Left ventricle myocardium superior (tissue), 1 donor: ENCODE data around the gene TMEM151B. TPM values are rescaled to one million over a fixed set of nuclear protein-coding genes. Genes with fewer than 3 reads are reported as not detected.
"Not testable (repeated sequence)": the region's sequence is repeated elsewhere in the genome, so short reads cannot be mapped to it uniquely, and the experiment has no call there.

Experiments used
- ATAC-seq: fragments of 200-7000 bp; cut with Tn5 transposase; one replicate; pipeline ENCODE4 v1.9.1; 2020; ENCODE audit warnings: mild to moderate bottlenecking, moderate library complexity
- DNase-seq: peaks from one replicate; pipeline ENCODE4 v3.0.0-alpha.2; 2020
- intact Hi-C: fragments of 100-400 bp; cut with micrococcal nuclease; formaldehyde crosslinking; loops from one replicate; pipeline ENCODE4 v1.11.0; 2022
- total RNA-seq: library from RNA; stranded (reverse); fragmentation: NEBNext Ultra II Directional; extraction: Animal tissue kit (Norgen Biotek cat#: 25700); gene quantifications from one replicate; pipeline ENCODE4 v1.2.1, GENCODE V29; 2021
- donor health status: DM: no; HTN: yes; CAD: no; lungs with severe emphysema.

TMEM151B gene
- total RNA-seq, 1 donor from 2014 or later, result not detected

DNA sequence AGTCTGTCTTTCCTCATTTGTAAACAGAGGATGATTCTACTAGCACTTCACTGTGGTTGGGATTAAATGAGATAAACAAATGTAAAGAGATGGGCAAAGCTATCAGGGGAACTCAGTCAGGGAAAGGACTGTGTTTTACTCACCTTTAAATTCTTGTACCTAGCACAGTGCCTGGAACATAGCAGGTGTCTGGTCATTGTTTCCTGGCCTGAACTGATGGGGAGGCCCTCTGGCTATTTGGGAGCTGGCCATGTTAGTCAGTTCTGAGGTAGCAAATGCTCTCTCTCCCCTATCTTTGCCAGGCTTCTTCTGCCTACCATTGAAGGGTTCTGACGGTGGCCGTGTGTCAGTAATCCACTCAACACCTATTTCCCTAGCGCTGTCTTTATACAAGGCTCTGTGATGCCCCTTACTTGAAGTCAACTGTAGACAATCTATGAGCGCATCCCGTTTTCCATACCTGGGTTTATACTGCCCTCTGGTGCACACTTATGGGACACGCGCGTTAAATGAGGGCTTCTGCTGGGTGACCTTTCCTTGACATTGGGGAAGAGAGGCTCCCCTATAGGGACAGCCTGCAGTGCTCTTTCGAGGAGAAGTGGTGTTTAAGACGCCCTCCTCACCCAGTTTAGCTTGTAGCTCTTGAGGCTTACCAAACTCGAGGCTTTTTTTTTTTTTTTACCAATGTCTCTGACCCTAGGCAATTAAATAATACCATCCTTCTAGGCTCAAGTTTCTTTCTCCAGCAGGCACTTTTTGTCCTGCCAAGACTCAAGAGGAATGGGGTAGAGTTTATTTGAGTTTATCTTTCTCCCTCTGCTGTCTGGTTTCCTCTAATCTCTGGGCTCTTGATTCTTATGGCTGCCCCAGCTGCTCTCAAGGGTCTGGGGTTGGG lies 68.2 kb downstream of the TMEM151B start:
- peak; percentile 55 for DNase-seq
- peak; percentile 80 for ATAC-seq
- intact Hi-C loops, result loop anchor here (5.0 kb wide), 1 partner anchor 71 kb away; the partner anchor contains the start of gene NFKBIE

DNA sequence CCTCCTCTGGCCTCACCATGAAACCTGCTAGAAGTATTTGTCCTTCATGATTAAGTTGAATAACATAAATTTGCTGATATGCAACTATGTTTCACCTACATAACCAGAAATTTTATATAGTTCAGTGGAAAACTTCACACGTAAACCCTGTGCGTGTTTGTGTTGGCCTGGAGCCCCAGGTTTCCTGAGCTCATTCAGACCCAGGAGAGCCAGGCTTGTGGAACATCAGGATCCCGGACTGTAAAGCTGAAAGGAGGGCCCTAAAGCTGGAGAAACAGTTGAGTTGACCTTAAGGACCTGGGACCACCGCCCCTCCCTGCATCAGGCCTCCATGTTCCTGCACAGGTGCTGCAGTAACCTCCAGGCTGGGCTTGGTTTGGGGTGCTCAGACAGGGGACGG lies 69.1 kb downstream of the TMEM151B start:
- intact Hi-C loops, result loop anchor here (5.0 kb wide), 1 partner anchor 72 kb away; the partner anchor contains the start of gene NFKBIE
- no peak for ATAC-seq

DNA sequence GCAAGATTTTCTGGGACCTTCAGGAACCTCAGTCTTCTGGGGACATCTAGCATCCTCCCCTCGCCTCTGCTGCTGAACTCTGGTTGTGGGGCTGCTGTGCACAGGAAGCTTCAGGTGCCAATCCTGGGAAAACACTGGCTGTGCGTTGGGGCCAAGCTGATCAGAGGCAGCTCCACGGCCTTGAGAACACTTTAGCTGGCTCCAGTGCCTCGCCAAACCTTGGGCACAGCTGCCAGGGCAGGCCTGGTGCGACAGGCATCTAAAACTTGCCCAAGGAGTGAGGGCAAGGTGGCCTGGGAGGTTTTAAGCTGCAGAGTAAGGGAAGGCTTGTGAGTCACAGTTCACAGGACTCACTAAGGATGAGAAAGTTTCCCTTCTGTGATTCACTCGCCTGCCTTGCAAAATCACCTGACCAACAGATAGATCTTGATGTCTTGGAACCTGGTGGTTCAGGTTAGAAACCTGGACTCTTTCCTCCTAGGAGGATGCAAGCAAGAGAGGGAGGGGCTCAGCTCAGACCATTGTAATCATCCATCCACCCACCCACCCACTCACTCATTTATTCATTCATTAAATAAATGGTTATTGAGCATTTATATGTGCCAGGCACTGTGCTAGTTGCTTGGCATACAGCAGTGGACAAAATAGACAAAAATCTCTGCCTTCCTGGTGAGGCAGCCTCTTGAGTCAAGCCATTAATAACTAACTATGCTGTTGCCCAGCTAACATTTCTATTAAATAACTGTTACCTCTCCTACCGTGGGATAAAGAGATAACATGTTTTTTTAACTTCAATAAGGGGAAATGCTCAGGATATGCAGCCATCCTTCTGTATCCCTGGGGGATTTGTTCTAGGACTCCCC lies 69.7 kb downstream of the TMEM151B start:
- intact Hi-C loops, result loop anchor here (5.0 kb wide), 1 partner anchor 73 kb away; the partner anchor contains the start of gene NFKBIE
- no peak for DNase-seq
- ATAC-seq, result no peak

More for the DNA sequence above, 69.1 kb downstream of the TMEM151B start:
- DNase-seq, result no peak

DNA sequence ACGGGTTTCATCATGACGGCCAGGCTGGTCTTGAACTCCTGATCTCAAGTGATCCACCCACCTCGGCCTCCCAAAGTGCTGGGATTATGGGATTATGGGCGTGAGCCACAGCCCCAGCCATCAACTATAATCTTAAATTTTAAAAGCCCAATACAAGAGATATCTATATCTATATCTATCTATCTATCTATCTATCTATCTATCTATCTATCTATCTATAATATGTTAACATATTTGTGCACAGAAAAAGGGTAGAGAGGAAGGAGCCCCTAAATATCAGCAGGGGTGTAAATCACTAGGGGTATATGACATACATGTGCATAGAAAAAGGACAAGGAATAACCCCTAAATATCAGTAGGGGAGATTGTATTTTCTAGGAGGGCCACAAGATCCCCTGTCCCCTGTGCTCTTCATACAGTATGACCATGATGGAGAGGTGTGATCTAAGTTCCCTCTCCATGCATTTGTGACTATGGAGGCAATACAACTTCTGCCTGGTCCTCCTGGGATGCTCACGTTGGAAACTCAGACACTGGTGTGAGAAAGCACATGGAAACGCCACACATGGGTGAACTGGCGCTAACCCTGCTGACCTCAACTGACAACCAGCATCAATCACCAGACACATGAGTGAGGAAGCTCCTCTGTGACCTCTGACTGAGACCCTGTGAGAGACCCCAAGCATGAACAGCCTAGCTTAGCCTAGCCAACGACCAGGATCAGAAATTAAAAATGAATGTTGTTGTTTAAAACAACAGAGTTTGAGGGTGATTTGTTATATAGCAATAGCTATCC lies 71.0 kb downstream of the TMEM151B start:
- intact Hi-C loops, result no loop called here
- DNase-seq (no peak), ATAC-seq (no peak)

DNA sequence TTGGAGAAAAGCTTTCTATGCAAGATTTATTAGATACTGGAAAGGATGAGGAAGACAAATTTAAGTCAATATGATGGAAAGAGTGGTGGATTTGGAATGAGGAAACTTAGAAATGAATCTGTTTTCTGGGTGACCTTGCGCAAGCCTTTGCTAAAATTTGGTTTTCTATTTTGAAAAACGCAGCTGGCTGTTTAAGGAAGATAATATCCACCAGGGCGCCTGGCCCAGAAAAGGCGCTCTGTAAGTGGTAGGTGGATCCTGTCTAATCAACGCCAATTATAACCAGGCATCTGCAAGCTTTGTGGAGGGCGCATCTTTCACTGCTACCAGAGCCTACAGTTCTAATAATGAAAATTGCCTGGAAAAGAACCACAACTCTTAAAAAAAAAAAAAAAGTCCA lies 71.8 kb downstream of the TMEM151B start:
- DNase-seq (peak; percentile 32), ATAC-seq (peak; percentile 67)
- intact Hi-C loops, result no loop called here

DNA sequence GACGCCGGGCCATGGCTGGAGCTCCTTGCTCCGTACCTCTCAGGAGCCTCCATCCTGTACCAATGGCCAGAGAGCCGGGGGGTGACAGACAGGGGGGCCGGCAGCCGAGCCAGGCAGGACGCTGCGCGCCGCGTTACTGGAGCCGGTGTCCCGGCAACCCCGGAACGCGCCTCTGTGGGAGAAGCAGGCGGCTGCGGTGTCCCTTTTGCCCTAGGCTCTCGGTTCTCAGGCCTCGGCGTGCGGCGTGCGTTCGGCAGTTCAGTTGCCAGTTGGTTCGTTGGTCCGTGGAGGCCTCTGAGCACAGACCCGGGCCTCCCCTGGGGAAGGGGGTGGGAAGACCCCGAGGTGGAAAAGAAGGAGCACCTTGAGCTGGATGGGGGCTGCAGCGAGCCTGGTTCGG lies 72.2 kb downstream of the TMEM151B start, which contains the start of gene SPATS1:
Gene SPATS1, plus strand, starts transcription at position 162 of the 400 bp plus-strand sequence. CDS start 446 bp downstream, outside the sequence.
- intact Hi-C loops, result no loop called here
- ATAC-seq, result peak; percentile 58
- DNase-seq, result peak; percentile 54

DNA sequence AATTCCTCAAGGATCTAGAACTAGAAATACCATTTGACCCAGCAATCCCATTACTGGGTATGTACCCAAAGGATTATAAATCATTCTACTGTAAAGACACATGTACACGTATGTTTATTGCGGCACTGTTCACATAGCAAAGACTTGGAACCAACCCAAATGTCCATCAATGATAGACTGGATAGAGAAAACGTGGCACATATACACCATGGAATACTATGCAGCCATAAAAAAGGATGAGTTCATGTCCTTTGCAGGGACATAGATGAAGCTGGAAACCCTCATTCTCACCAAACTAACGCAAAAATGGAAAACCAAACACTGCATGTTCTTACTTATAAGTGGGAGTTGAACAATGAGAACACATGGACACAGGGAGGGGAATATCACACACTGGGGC lies 76.6 kb downstream of the TMEM151B start:
- intact Hi-C loops, DNase-seq, ATAC-seq: not testable (repeated sequence)

DNA sequence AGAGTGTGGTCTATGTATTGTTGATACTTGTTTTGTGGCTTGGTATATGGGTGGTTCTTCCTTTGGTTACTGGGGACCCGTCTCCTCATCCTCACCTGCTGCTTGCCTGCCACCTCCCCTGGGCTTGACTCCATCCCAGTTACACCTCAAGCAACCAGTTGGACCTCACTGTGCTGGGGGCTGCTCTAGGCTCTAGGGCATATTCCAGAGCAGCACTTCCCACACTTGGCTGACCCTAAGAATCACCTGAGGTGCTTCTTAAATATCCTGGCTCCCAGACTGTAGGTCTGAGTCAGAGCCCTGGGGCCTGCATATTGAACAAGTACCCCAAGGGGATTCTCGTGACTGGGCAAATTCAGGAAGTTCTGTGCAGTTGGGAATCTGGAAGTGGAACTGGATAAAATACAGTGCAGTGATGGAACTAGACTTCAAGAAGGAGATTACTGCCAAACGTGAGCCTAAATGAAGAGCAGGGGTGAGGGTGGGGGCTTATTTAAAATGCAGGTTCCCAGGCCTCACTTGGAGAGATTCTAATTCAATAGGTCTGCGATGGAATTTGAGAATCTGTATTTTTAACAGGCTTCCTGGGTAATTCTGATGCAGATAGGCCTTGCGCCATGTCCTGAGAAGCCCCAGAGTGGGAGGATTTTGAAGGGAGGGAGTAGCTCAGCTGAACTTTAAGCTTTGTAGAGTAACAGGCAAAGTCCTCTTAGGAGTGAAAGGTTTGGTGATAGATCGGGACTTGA lies 79.8 kb downstream of the TMEM151B start:
- no peak for DNase-seq
- intact Hi-C loops, result no loop called here
- ATAC-seq, result no peak

DNA sequence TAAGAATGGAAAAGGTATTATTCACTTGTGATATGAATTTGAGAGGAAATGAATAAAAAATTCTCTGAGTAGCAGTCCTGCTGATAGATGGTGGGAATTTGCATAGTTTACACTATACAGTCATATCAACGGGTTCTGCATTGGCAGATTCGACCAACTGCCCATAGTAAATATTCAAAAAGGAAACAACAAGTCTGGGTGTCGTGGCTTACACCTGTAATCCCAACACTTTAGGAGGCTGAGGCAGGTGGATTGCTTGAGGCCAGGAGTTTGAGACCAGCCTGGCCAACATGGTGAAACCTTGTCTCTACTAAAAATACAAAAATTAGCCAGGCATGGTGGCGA lies 80.4 kb downstream of the TMEM151B start:
- intact Hi-C loops, ATAC-seq, DNase-seq: not testable (repeated sequence)

DNA sequence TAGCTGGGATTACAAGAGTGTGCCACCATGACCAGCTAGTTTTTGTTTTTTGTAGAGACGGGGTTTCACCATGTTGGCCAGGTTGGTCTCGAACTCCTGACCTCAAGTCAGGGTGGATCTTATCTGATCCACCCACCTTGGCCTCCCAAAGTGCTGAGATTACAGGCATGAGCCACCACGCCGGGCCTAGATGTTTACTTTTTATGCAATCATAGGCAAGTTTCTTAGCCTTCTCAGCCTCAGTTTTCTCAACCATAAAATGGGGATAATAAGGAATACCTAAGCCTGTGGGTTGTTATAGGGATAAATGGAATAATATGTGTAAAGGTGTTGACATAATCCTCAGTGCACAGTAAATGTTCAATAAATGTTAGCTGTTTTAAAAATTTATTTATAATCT lies 82.0 kb downstream of the TMEM151B start:
- intact Hi-C loops, result no loop called here
- ATAC-seq, result no peak

DNA sequence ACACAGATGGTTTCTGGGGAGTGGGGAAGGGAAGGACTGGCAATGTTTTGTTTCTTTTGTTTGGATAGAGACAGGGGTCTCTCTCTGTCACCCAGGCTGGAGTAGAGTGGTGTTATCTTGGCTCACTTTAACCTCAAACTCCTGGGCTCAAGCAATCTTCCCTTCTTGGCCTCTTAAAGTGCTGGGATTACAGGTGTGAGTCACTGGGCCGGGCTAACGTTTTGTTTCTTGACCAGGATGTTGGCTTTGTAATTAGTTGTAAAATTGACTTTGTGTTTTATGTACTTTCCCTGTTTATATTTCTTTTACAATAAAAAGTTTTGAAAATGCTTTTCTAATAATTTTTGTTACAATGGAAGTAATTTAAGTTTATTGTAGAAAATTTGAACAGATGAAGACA lies 83.1 kb downstream of the TMEM151B start:
- intact Hi-C loops, result no loop called here
- DNase-seq (no peak), ATAC-seq (no peak)

More for the DNA sequence above, 82.0 kb downstream of the TMEM151B start:
- no peak for DNase-seq

DNA sequence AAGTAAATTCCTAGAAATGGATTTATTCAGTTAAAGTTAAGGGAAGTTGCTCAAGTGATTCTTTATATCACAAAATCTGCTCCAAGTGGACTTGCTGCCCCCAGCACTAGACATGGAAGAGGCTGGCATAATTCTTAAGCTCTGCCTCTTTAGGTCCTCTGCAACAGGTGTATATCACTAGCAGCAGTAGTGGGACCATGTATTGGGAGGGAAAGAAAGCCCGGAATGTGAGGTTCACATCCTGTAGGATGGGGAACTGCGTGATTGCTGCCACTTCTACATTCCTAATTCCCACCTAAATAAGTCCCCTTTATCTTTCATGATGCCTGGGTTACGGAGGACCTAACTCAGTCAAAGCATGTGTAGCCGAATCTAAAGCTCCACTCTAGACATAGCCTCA lies 85.4 kb downstream of the TMEM151B start:
- intact Hi-C loops, result no loop called here
- DNase-seq (no peak), ATAC-seq (no peak)

DNA sequence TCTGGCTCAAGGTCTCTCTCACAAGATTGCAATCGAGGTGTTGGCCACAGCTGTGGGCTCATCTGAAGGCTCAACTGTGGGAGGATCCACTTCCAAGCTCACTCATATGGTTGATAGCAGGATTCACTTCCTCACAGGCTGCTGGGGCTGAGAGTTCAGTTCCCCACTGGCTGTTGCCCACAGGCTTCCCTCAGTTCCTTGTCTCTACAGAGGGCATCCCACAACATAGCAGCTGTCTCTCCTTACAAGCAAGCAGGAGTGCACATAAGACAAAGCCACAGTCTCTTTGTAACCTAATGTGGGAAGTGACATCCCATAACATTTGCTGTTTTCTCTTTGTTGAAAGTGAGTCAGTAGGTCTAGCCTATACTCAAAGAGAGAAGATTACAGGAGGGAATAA lies 86.2 kb downstream of the TMEM151B start:
- intact Hi-C loops, result no loop called here
- ATAC-seq (no peak), DNase-seq (no peak)

Other genes starting within 250 kb of the TMEM151B start
- gene MRPL14, start 143.0 kb upstream of the TMEM151B start, total RNA-seq, result 38.8 TPM
- 47.3 TPM for gene TMEM63B, start 142.9 kb upstream of the TMEM151B start, total RNA-seq
- gene CAPN11, start 111.6 kb upstream of the TMEM151B start, total RNA-seq, result 0.40 TPM
- 0.67 TPM for gene MYMX, start 53.5 kb upstream of the TMEM151B start, total RNA-seq
- gene SLC29A1, start 46.9 kb upstream of the TMEM151B start, total RNA-seq, result 217 TPM
- gene HSP90AB1, start 23.3 kb upstream of the TMEM151B start, total RNA-seq, result 873 TPM
- gene SLC35B2, start 12.9 kb upstream of the TMEM151B start, total RNA-seq, result 20.0 TPM
- gene NFKBIE, start 4.9 kb upstream of the TMEM151B start, total RNA-seq, result 3.1 TPM
- 11.5 TPM for gene AARS2, start 42.9 kb downstream of the TMEM151B start, total RNA-seq
- gene SPATS1, start 72.2 kb downstream of the TMEM151B start, total RNA-seq, result not detected
- gene CDC5L, start 117.3 kb downstream of the TMEM151B start, total RNA-seq, result 20.1 TPM